AG04449 (cell line): ENCODE data around the gene PDE6A.
"Not testable (repeated sequence)": the region's sequence is repeated elsewhere in the genome, so short reads cannot be mapped to it uniquely, and the experiment has no call there.

Experiments used
- CTCF ChIA-PET: fragments of 350-600 bp; formaldehyde crosslinking; extraction: SDS; loops from one replicate; lab custom pipeline; 2021; ENCODE audit warnings: antibody characterized with exemption; lab: Yijun Ruan, JAX
- POLR2A ChIA-PET: fragments of 400-600, 350-600 bp; formaldehyde crosslinking; extraction: SDS; loops from one replicate; lab custom pipeline; 2020; ENCODE audit warnings: antibody characterized with exemption, inconsistent platforms; lab: Yijun Ruan, JAX
- DNase-seq: peaks from one replicate; pipeline ENCODE4 v3.0.0-alpha.2; 2010; ENCODE audit warnings: low read depth, low spot score
- H3K4me3 ChIP-seq: 2 replicates; pipeline ENCODE4 v1.5.1; 2011; ENCODE audit warnings: low read depth, mild to moderate bottlenecking, control low read depth, low read length
- CTCF ChIP-seq: IDR thresholded peaks from one replicate; pipeline ENCODE4 v1.5.1; 2011; ENCODE audit warnings: mild to moderate bottlenecking, moderate library complexity, low read length, control low read depth, inconsistent platforms; ENCODE audit not compliant: insufficient read depth; ENCODE audit errors: missing control alignments

The PDE6A gene

DNA sequence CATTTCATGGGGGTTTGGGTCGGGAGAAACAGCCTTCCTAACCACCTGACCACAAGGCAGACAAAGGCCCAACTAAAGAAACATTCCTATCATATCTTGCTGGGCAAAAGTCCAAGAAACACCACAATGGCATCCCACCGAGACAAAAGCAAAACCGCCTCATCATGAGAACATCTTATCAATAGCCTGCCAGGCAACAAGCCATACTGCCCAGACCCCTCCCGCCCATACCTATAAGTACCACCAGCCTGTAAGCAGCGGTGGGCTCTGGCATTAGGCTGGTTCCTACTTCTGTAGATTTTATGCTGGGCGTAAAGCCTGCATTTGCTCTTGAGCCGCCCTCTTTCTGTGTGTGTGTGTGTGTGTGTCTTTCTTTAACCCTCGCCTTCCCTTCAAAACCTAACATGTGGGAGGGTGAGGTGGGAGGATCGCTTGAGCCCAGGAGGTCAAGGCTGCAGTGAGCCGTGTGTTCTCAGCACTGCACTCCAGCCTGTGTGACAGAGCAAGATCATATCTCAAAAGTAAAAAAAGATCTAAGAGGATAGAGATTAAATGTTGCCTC, 56.9 kb downstream of the PDE6A start:
- TF ChIP-seq CTCF = no peak
- DNase-seq = no peak
- no peak overlapping the region for H3K4me3 ChIP-seq
- POLR2A ChIA-PET = no interaction called here
- CTCF ChIA-PET = interaction anchor here (1.0 to 2.4 kb wide), 2 partner anchors 53 to 103 kb away, joined by 5 to 7 read pairs; no protein-coding TSS in a partner anchor

GRCh38 chr5:149886692-149887470, 57.7 kb downstream of the PDE6A start:
- DNase-seq = peak; percentile 24
- ChIA-PET POLR2A (no interaction called here), CTCF (interaction anchor here (1.0 to 2.4 kb wide), 4 partner anchors 34 to 104 kb away, joined by 3 to 7 read pairs (median 6); no protein-coding TSS in a partner anchor)
- no peak overlapping the region for H3K4me3 ChIP-seq
- TF ChIP-seq CTCF = no peak

DNA sequence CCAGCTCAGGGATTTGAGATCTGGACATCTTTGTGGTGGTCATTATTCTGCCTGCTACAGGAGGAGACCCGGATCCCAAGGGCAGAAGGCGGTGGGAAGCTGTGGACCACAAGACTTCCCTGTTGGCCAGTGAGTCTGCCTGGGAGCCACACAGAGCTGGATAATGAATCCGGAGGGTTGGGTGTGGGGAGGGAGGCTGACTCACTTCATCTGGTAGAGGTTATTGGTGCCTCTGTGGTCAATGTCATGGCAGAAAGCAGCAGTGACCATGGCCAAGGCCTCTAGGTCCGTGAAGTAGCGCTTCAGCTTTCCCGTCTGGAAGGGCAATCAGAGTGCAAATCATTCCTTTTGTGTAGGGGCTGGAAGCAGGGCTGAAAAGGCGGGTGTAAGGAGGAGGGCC, 58.5 kb downstream of the PDE6A start:
- no peak for DNase-seq
- no peak overlapping the region for H3K4me3 ChIP-seq
- TF ChIP-seq CTCF = no peak
- ChIA-PET POLR2A (no interaction called here), CTCF (interaction anchor here (1.3 to 2.4 kb wide), 4 partner anchors 31 to 105 kb away, joined by 3 to 7 read pairs (median 4); no protein-coding TSS in a partner anchor)

DNA sequence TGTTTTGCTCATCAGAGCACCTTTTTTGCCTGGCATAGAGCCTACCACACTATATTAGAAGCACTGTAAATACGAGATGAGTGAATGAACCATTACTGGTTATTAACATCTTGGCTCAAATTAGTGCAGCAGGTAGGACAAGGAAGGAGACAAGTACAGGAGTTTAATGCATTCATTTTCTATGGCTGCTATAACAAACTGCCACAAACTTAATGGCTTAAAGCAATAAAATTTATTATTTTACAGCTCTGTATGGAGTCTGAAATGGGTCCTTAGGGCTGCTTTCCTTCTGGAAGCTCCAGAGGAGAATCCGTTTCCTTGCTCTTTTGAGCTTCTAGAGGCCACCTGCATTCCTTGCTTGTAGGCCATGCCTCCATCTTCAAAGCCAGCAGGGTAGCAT, 59.1 kb downstream of the PDE6A start:
- H3K4me3 ChIP-seq = no peak overlapping the region
- POLR2A ChIA-PET = no interaction called here
- CTCF ChIA-PET = interaction anchor here (1.3 to 2.4 kb wide), 4 partner anchors 31 to 105 kb away, joined by 3 to 7 read pairs (median 4); no protein-coding TSS in a partner anchor
- no peak for TF ChIP-seq CTCF
- no peak for DNase-seq

- DNase-seq = no peak
- CTCF ChIA-PET = no interaction called here
- POLR2A ChIA-PET = no interaction called here
- no peak overlapping the region for H3K4me3 ChIP-seq
- no peak for TF ChIP-seq CTCF
Measured at GRCh38 chr5:149883550-149883949, 61.0 kb downstream of the PDE6A start.

GRCh38 chr5:149882633-149883032, 62.0 kb downstream of the PDE6A start:
- H3K4me3 ChIP-seq, POLR2A ChIA-PET, DNase-seq, CTCF ChIA-PET: not testable (repeated sequence)
